Measurements from ENCODE around the gene NLRP5.

The NLRP5 gene

DNA sequence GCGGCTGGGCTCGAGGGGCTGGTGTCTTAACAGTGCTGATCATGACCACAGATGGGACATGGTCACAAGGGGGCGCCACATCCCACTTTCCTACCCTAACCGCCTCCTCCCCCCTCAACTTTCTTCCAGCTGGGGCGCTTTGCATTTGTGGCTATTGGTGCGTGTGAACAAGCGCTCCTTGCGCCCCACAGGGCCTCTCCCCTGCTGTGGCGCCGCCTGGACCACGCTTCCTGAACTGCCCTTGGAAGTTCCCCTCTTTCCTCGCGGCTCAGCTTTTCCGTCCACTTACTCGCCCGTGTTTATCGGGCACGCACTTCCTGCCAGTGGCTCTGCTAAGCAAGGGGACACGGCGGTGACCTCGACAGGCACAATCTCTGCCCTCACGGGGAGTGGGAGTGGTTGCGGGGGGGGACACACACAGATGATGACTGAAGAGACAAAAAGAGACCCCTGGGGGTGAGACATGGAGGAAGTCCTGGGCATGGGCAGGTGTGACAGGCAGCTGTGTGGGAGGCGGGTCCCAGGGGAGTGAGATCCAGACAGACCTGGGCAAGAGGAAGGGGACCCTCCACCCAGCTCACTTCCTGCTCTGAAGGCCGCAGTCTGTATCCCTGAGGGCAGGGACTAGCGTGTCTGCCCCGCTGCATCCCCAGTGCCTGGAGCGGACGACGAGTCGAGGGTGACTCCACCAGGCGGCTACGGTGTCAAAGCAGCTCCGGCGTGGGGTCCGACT lies 94.3 kb downstream of the NLRP5 start (continued):
- TF ChIP-seq GLI2 (tag by site-specific recombination; IDR thresholded peaks at IDR 0.05; ENCODE audit: borderline replicate concordance, low read depth) (no peak), ZNF155 (tag by site-specific recombination; IDR thresholded peaks at IDR 0.05) (no peak), SP3 (tag by site-specific recombination; IDR thresholded peaks at IDR 0.05) (no peak), ZNF324 (tag by site-specific recombination; IDR thresholded peaks at IDR 0.05) (no peak), ZNF157 (tag by site-specific recombination; IDR thresholded peaks at IDR 0.05) (no peak), ZXDB (tag by site-specific recombination; IDR thresholded peaks at IDR 0.05) (no peak), ZNF529 (tag by site-specific recombination; IDR thresholded peaks at IDR 0.05; ENCODE audit: insufficient replicate concordance) (no peak), ZNF629 (tag by site-specific recombination; IDR thresholded peaks at IDR 0.05) (no peak), ZNF549 (tag by site-specific recombination; IDR thresholded peaks at IDR 0.05) (no peak), ZNF394 (tag by site-specific recombination; IDR thresholded peaks at IDR 0.05; ENCODE audit: borderline replicate concordance) (peak; percentile 56; the same call in 1 of the 2 replicates), ZNF112 (tag by site-specific recombination; IDR thresholded peaks at IDR 0.05) (no peak), ZNF114 (tag by site-specific recombination; IDR thresholded peaks at IDR 0.05) (no peak), ZSCAN23 (tag by site-specific recombination; IDR thresholded peaks at IDR 0.05) (no peak), ZNF202 (tag by site-specific recombination; IDR thresholded peaks at IDR 0.05; ENCODE audit: borderline replicate concordance) (no peak), WT1 (tag by site-specific recombination; IDR thresholded peaks at IDR 0.05) (no peak), ZFP69B (tag by site-specific recombination; IDR thresholded peaks at IDR 0.05) (no peak), IKZF3 (tag by site-specific recombination; IDR thresholded peaks at IDR 0.05) (peak; percentile 31; the same call in 1 of the 2 replicates), ZNF561 (tag by site-specific recombination; IDR thresholded peaks at IDR 0.05; ENCODE audit: borderline replicate concordance) (no peak), ZFP3 (tag by site-specific recombination; IDR thresholded peaks at IDR 0.05; ENCODE audit: low read depth) (no peak)
- TF ChIP-seq, protein P1, sequence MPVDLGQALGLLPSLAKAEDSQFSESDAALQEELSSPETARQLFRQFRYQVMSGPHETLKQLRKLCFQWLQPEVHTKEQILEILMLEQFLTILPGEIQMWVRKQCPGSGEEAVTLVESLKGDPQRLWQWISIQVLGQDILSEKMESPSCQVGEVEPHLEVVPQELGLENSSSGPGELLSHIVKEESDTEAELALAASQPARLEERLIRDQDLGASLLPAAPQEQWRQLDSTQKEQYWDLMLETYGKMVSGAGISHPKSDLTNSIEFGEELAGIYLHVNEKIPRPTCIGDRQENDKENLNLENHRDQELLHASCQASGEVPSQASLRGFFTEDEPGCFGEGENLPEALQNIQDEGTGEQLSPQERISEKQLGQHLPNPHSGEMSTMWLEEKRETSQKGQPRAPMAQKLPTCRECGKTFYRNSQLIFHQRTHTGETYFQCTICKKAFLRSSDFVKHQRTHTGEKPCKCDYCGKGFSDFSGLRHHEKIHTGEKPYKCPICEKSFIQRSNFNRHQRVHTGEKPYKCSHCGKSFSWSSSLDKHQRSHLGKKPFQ (tag by site-specific recombination; IDR thresholded peaks at IDR 0.05), result no peak
- TF ChIP-seq, protein P2, sequence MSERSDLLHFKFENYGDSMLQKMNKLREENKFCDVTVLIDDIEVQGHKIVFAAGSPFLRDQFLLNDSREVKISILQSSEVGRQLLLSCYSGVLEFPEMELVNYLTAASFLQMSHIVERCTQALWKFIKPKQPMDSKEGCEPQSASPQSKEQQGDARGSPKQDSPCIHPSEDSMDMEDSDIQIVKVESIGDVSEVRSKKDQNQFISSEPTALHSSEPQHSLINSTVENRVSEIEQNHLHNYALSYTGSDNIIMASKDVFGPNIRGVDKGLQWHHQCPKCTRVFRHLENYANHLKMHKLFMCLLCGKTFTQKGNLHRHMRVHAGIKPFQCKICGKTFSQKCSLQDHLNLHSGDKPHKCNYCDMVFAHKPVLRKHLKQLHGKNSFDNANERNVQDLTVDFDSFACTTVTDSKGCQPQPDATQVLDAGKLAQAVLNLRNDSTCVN (tag by site-specific recombination; optimal IDR thresholded peaks at IDR 0.05), result peak; percentile 21
- TF ChIP-seq, protein P3, sequence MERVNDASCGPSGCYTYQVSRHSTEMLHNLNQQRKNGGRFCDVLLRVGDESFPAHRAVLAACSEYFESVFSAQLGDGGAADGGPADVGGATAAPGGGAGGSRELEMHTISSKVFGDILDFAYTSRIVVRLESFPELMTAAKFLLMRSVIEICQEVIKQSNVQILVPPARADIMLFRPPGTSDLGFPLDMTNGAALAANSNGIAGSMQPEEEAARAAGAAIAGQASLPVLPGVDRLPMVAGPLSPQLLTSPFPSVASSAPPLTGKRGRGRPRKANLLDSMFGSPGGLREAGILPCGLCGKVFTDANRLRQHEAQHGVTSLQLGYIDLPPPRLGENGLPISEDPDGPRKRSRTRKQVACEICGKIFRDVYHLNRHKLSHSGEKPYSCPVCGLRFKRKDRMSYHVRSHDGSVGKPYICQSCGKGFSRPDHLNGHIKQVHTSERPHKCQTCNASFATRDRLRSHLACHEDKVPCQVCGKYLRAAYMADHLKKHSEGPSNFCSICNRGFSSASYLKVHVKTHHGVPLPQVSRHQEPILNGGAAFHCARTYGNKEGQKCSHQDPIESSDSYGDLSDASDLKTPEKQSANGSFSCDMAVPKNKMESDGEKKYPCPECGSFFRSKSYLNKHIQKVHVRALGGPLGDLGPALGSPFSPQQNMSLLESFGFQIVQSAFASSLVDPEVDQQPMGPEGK (tag by site-specific recombination; IDR thresholded peaks at IDR 0.05), result peak; percentile 89
- TF ChIP-seq, protein P4, sequence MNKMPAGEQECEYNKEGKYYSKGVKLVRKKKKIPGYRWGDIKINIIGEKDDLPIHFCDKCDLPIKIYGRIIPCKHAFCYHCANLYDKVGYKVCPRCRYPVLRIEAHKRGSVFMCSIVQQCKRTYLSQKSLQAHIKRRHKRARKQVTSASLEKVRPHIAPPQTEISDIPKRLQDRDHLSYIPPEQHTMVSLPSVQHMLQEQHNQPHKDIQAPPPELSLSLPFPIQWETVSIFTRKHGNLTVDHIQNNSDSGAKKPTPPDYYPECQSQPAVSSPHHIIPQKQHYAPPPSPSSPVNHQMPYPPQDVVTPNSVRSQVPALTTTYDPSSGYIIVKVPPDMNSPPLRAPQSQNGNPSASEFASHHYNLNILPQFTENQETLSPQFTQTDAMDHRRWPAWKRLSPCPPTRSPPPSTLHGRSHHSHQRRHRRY (tag by site-specific recombination; IDR thresholded peaks at IDR 0.05), result no peak
- TF ChIP-seq, protein P5, sequence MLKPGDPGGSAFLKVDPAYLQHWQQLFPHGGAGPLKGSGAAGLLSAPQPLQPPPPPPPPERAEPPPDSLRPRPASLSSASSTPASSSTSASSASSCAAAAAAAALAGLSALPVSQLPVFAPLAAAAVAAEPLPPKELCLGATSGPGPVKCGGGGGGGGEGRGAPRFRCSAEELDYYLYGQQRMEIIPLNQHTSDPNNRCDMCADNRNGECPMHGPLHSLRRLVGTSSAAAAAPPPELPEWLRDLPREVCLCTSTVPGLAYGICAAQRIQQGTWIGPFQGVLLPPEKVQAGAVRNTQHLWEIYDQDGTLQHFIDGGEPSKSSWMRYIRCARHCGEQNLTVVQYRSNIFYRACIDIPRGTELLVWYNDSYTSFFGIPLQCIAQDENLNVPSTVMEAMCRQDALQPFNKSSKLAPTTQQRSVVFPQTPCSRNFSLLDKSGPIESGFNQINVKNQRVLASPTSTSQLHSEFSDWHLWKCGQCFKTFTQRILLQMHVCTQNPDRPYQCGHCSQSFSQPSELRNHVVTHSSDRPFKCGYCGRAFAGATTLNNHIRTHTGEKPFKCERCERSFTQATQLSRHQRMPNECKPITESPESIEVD (tag by site-specific recombination; IDR thresholded peaks at IDR 0.05), result no peak
- TF ChIP-seq, protein P6, sequence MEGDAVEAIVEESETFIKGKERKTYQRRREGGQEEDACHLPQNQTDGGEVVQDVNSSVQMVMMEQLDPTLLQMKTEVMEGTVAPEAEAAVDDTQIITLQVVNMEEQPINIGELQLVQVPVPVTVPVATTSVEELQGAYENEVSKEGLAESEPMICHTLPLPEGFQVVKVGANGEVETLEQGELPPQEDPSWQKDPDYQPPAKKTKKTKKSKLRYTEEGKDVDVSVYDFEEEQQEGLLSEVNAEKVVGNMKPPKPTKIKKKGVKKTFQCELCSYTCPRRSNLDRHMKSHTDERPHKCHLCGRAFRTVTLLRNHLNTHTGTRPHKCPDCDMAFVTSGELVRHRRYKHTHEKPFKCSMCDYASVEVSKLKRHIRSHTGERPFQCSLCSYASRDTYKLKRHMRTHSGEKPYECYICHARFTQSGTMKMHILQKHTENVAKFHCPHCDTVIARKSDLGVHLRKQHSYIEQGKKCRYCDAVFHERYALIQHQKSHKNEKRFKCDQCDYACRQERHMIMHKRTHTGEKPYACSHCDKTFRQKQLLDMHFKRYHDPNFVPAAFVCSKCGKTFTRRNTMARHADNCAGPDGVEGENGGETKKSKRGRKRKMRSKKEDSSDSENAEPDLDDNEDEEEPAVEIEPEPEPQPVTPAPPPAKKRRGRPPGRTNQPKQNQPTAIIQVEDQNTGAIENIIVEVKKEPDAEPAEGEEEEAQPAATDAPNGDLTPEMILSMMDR (tag by site-specific recombination; IDR thresholded peaks at IDR 0.05), result peak; percentile 18; the same call in 1 of the 2 replicates
